ENCODE results near the gene IL17C.

DNA sequence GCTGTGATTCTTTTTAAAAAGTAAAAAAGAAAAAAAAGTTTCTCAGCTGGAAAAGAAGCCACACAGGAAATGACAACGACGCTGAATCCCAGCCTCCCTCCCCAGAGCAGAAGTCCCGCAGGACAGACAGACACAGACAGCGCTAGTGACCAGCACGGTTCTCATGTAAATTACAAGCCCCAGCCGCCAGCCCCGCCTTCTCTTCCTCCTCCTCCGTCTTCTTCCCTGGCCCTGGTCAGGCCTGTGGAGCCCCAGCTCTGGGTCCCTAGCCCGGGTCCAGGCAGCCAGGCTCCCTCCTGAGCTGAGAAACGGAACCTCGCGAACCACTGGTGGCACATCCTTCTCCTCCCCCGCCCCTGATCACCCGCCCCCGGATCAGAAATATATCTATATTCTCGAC, 7.0 kb upstream of the IL17C start:
- TF ChIP-seq, protein P1, sequence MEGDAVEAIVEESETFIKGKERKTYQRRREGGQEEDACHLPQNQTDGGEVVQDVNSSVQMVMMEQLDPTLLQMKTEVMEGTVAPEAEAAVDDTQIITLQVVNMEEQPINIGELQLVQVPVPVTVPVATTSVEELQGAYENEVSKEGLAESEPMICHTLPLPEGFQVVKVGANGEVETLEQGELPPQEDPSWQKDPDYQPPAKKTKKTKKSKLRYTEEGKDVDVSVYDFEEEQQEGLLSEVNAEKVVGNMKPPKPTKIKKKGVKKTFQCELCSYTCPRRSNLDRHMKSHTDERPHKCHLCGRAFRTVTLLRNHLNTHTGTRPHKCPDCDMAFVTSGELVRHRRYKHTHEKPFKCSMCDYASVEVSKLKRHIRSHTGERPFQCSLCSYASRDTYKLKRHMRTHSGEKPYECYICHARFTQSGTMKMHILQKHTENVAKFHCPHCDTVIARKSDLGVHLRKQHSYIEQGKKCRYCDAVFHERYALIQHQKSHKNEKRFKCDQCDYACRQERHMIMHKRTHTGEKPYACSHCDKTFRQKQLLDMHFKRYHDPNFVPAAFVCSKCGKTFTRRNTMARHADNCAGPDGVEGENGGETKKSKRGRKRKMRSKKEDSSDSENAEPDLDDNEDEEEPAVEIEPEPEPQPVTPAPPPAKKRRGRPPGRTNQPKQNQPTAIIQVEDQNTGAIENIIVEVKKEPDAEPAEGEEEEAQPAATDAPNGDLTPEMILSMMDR (IDR thresholded peaks at IDR 0.05) = no peak
- TF ChIP-seq POLR2A (IDR thresholded peaks at IDR 0.05) = no peak

Measured in testis (tissue), 2 donors.